GM18520 (cell line): ENCODE results near the gene SENP1.

ENCODE experiments used
- ATAC-seq: cut with Tn5 transposase; IDR thresholded peaks from one replicate; pipeline ENCODE4 v1.9.1; 2021; ENCODE audit not compliant: unreplicated experiment

SENP1 gene

GRCh38 chr12:48037267-48037915 is 68.5 kb downstream of the SENP1 start:
- ATAC-seq, result no peak

GRCh38 chr12:48036818-48037217 is 69.1 kb downstream of the SENP1 start:
- no peak for ATAC-seq

- ATAC-seq, result no peak
Observed at GRCh38 chr12:48034835-48035805, 70.8 kb downstream of the SENP1 start.

GRCh38 chr12:48033451-48033850 is 72.4 kb downstream of the SENP1 start:
- ATAC-seq, result no peak

GRCh38 chr12:48032597-48032996 is 73.3 kb downstream of the SENP1 start:
- ATAC-seq, result no peak

- ATAC-seq, result no peak
Observed at GRCh38 chr12:48031135-48031960, 74.5 kb downstream of the SENP1 start.

- no peak for ATAC-seq
Observed at GRCh38 chr12:48030173-48030650, 75.7 kb downstream of the SENP1 start.

- no peak for ATAC-seq
Observed at GRCh38 chr12:48029491-48030172, 76.2 kb downstream of the SENP1 start.

- no peak for ATAC-seq
Observed at GRCh38 chr12:48028541-48029431, 77.1 kb downstream of the SENP1 start.

- ATAC-seq, result no peak
Observed at GRCh38 chr12:48027183-48028002, 78.5 kb downstream of the SENP1 start.

- ATAC-seq, result no peak
Observed at GRCh38 chr12:48026060-48026827, 79.6 kb downstream of the SENP1 start.

GRCh38 chr12:48025281-48025680 is 80.6 kb downstream of the SENP1 start:
- ATAC-seq, result no peak

GRCh38 chr12:48024735-48025134 is 81.1 kb downstream of the SENP1 start:
- ATAC-seq, result no peak

GRCh38 chr12:48023386-48023785 is 82.5 kb downstream of the SENP1 start:
- no peak for ATAC-seq

GRCh38 chr12:48022676-48023385 is 83.0 kb downstream of the SENP1 start:
- ATAC-seq, result no peak

GRCh38 chr12:48022180-48022521 is 83.7 kb downstream of the SENP1 start:
- no peak for ATAC-seq

- ATAC-seq, result no peak
Observed at GRCh38 chr12:48021485-48022179, 84.2 kb downstream of the SENP1 start.
